Thoracic aorta (tissue), 2 donors: ENCODE data around the gene ADAMTS19. TPM values are rescaled to one million over a fixed set of nuclear protein-coding genes. Genes with fewer than 3 reads are reported as not detected.

Source experiments
- ATAC-seq: fragments of 150-250 bp; one replicate; pipeline ENCODE4 v1.8.0; 2017; ENCODE audit warnings: low read depth; ENCODE audit not compliant: insufficient number of reproducible peaks, low FRiP score
- DNase-seq: peaks from one replicate; pipeline ENCODE4 v3.0.0-alpha.2; 2020; ENCODE audit warnings: low spot score
- H3K27ac ChIP-seq, 2 donors: fragments of 200-600 bp; sonication (generic); 1 replicate in 1 of 2; 2 replicates in 1 of 2; pipeline ENCODE4 v1.5.1; 2016; ENCODE audit warnings: mild to moderate bottlenecking in 2 of 2, moderate library complexity in 2 of 2
- H3K27me3 ChIP-seq: fragments of 200-600 bp; sonication (generic); replicated peaks from 2 replicates; pipeline ENCODE4 v1.6.0; 2016; ENCODE audit warnings: mild to moderate bottlenecking; ENCODE audit not compliant: insufficient read depth
- H3K36me3 ChIP-seq: fragments of 200-600 bp; sonication (generic); one replicate; pipeline ENCODE4 v1.5.1; 2016
- H3K4me1 ChIP-seq, 2 donors: fragments of 200-600 bp; sonication (generic); 1 replicate in 1 of 2; 2 replicates in 1 of 2; pipeline versions ENCODE4 v1.5.1 to v1.6.0; 2016; ENCODE audit warnings: low read depth in 2 of 2, mild to moderate bottlenecking in 1 of 2; ENCODE audit not compliant: control insufficient read depth in 1 of 2
- H3K4me3 ChIP-seq: fragments of 200-600 bp; sonication (generic); 2 replicates; pipeline ENCODE4 v1.5.1; 2016; ENCODE audit warnings: mild to moderate bottlenecking
- H3K9me3 ChIP-seq: fragments of 200-600 bp; sonication (generic); 2 replicates; pipeline ENCODE4 v1.5.1; 2016
- total RNA-seq, 2 donors: library from RNA; depleted of rRNA; stranded (reverse); fragments of >200 nt; gene quantifications; one replicate each; pipeline versions ENCODE4 v1.1.0 to v1.2.3, GENCODE V29; 2016
- TF ChIP-seq, protein P1 (sequence below): fragments of 200-600 bp; sonication (generic); IDR thresholded peaks from one replicate; pipeline ENCODE4 v1.5.1; 2019; ENCODE audit warnings: antibody characterized with exemption

The ADAMTS19 gene
- total RNA-seq, 2 donors from 2014 or later, result 8.0 TPM; not detected in 1

GRCh38 chr5:129661366-129662035, 201.4 kb downstream of the ADAMTS19 start:
- TF ChIP-seq, protein P1, sequence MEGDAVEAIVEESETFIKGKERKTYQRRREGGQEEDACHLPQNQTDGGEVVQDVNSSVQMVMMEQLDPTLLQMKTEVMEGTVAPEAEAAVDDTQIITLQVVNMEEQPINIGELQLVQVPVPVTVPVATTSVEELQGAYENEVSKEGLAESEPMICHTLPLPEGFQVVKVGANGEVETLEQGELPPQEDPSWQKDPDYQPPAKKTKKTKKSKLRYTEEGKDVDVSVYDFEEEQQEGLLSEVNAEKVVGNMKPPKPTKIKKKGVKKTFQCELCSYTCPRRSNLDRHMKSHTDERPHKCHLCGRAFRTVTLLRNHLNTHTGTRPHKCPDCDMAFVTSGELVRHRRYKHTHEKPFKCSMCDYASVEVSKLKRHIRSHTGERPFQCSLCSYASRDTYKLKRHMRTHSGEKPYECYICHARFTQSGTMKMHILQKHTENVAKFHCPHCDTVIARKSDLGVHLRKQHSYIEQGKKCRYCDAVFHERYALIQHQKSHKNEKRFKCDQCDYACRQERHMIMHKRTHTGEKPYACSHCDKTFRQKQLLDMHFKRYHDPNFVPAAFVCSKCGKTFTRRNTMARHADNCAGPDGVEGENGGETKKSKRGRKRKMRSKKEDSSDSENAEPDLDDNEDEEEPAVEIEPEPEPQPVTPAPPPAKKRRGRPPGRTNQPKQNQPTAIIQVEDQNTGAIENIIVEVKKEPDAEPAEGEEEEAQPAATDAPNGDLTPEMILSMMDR, result no peak
- DNase-seq (no peak), ATAC-seq (no peak)
- H3K36me3 ChIP-seq, result no peaks in the 10 kb centered on the region
- no peaks in the 10 kb centered on the region for H3K27me3 ChIP-seq
- no peak overlapping the region for H3K27ac ChIP-seq
- H3K4me1 ChIP-seq, result no peaks in the 10 kb centered on the region
- no peaks in the 10 kb centered on the region for H3K9me3 ChIP-seq
- H3K4me3 ChIP-seq, result no peak overlapping the region

DNA sequence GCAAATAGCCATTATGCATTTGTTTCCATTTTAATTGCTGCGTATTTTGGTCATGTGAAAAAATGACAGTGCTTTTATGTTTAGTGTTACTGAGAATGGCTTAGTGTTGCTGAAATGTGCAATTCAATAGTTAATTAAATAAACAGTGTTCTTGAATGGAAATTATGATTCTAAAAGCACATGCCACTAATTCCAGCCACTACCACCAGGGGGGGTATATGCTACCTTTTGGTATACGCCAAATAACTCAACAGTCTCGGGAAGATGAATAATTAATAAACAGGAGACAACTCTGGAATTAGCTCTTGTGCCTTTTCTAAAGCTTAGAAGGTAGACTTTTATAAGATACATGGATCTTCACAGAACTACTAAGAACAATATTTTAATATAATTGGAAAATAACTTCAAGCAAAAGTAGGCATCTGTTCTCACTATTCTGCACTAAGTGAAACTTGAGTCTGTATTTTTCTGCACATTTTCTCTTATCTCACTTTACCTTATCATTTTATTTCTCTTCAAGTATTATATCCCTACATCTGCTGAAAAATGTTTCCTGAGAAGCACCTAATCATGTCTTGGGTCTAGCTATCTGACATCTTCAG, 204.3 kb downstream of the ADAMTS19 start:
- no peak for DNase-seq
- ATAC-seq, result no peak
- TF ChIP-seq, protein P1, result peak; percentile 61

GRCh38 chr5:129670957-129671500, 210.9 kb downstream of the ADAMTS19 start:
- H3K36me3 ChIP-seq, result no peaks in the 10 kb centered on the region
- no peak overlapping the region for H3K27ac ChIP-seq
- H3K4me3 ChIP-seq, result no peak overlapping the region
- no peaks in the 10 kb centered on the region for H3K9me3 ChIP-seq
- no peaks in the 10 kb centered on the region for H3K4me1 ChIP-seq
- DNase-seq (no peak), ATAC-seq (no peak)
- TF ChIP-seq, protein P1, result no peak
- no peaks in the 10 kb centered on the region for H3K27me3 ChIP-seq

More for the DNA sequence above, 204.3 kb downstream of the ADAMTS19 start:
- Histone ChIP-seq H3K27ac (no peak overlapping the region), H3K4me3 (no peak overlapping the region), H3K9me3 (no peaks in the 10 kb centered on the region), H3K36me3 (no peaks in the 10 kb centered on the region), H3K4me1 (no peaks in the 10 kb centered on the region), H3K27me3 (no peaks in the 10 kb centered on the region)

DNA sequence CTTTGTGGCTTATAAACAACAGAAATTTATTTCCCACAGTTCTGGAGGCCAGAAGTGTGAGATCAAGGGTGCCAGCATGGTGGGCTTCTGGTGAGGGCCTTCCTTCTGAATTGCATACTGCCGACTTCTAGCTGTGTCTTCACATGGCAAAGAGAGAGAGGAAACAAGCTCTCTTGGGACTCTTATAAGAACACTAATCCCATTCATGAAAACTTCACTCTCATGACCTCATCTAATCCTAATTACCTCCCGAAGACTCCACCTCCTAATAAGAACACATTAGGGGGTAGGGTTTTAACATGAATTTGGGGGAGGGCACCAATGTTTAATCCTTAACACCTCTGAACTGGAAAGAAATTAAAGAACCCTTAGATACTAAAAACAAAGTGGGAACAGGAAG, 211.9 kb downstream of the ADAMTS19 start:
- no peak for DNase-seq
- ATAC-seq, result no peak
- Histone ChIP-seq H3K4me1 (no peaks in the 10 kb centered on the region), H3K27me3 (no peaks in the 10 kb centered on the region), H3K36me3 (no peaks in the 10 kb centered on the region), H3K27ac (no peak overlapping the region), H3K4me3 (no peak overlapping the region), H3K9me3 (no peaks in the 10 kb centered on the region)
- TF ChIP-seq, protein P1, result no peak

DNA sequence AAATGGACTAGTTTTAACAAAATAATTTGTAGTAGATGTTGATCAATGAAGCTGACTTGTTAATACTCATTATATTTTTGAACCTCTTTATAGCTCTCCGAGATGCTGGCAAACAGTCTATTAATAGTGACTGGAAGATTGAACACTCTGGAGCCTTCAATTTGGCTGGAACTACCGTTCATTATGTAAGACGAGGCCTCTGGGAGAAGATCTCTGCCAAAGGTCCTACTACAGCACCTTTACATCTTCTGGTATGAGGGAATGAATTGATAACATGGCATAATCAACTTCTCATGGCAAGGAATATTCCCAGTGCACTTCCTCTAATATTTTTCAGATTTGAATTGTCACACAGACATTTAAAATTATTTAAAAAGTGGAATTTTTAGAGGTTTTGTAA, 219.6 kb downstream of the ADAMTS19 start:
- no peak overlapping the region for H3K27ac ChIP-seq
- H3K36me3 ChIP-seq, result no peaks in the 10 kb centered on the region
- H3K27me3 ChIP-seq, result no peaks in the 10 kb centered on the region
- DNase-seq (no peak), ATAC-seq (no peak)
- TF ChIP-seq, protein P1, result no peak
- H3K4me1 ChIP-seq, result no peaks in the 10 kb centered on the region
- no peak overlapping the region for H3K4me3 ChIP-seq
- no peaks in the 10 kb centered on the region for H3K9me3 ChIP-seq
